K562 (cell line): ENCODE results near the gene ZNF107. TPM values are rescaled to one million over a fixed set of nuclear protein-coding genes. Genes with fewer than 3 reads are reported as not detected.
"Not testable (repeated sequence)": the region's sequence is repeated elsewhere in the genome, so short reads cannot be mapped to it uniquely, and the experiment has no call there.

ENCODE experiments used
- ATAC-seq: fragments of 200-7000 bp; cut with Tn5 transposase; 3 replicates; pipeline ENCODE4 v1.9.1; 2020; ENCODE audit warnings: moderate library complexity
- BruUV-seq: library from RNA; stranded (reverse); fragments of 400-500 nt; replicated peaks from 2 replicates; lab custom pipeline; 2021; lab: Mats Ljungman, UMichigan
- CTCF ChIA-PET: fragments of 300-600 bp; formaldehyde crosslinking; extraction: SDS; loops from one replicate; lab custom pipeline; 2021; ENCODE audit warnings: low intra/inter-chr PET ratio; lab: Yijun Ruan, JAX
- POLR2A ChIA-PET: fragments of 300-600, 350-650 bp; sonication (Branson Sonifier 250); formaldehyde crosslinking; extraction: SDS; loops from one replicate; lab custom pipeline; 2021; ENCODE audit warnings: antibody characterized with exemption, inconsistent platforms; lab: Yijun Ruan, JAX
- DNase-seq, 4 experiments: peaks; one replicate each; pipeline versions ENCODE4 v3.0.0 to v3.0.0-alpha.2; 2011 to 2018; ENCODE audit warnings: low spot score in 3 of 4, mixed read lengths in 3 of 4; ENCODE audit errors: extremely low read depth in 1 of 4
- FAIRE-seq: peaks from 2 replicates; lab custom pipeline; 2011; peaks lifted over from hg19 to GRCh38; lab: Jason Lieb, UNC
- H2AFZ ChIP-seq: 2 replicates; pipeline ENCODE4 v1.6.0; 2011; ENCODE audit warnings: low read depth, low read length, control low read depth, inconsistent platforms
- H3K27ac ChIP-seq: fragments of 200-600 bp; 3 replicates; pipeline ENCODE4 v1.8.0; 2011; ENCODE audit warnings: low read depth, mild to moderate bottlenecking, control low read depth, inconsistent platforms, low read length, moderate library complexity, mixed read lengths; ENCODE audit errors: extremely low read depth
- H3K27me3 ChIP-seq, 2 experiments: fragments of 300-600 bp in 1 of 2; 2 replicates in 1 of 2; 3 replicates in 1 of 2; pipeline versions ENCODE4 v1.6.0 to v1.8.0; 2011; ENCODE audit warnings: inconsistent platforms in 2 of 2, low read length in 2 of 2, mild to moderate bottlenecking in 1 of 2, mixed read lengths in 1 of 2, moderate library complexity in 1 of 2; ENCODE audit not compliant: control insufficient read depth in 2 of 2, insufficient read depth in 2 of 2
- H3K36me3 ChIP-seq: fragments of 300-600 bp; 3 replicates; pipeline ENCODE4 v1.8.0; 2011; ENCODE audit warnings: mild to moderate bottlenecking, low read length, inconsistent platforms; ENCODE audit not compliant: control insufficient read depth, insufficient read depth
- H3K4me1 ChIP-seq, 2 experiments: fragments of 200-600 bp in 1 of 2; replicated peaks in 1 of 2; 2 replicates in 1 of 2; 3 replicates in 1 of 2; pipeline versions ENCODE4 v1.5.1 to v1.8.0; 2011; ENCODE audit warnings: inconsistent platforms in 2 of 2, low read length in 2 of 2, mild to moderate bottlenecking in 1 of 2, mixed read lengths in 1 of 2, moderate library complexity in 1 of 2; ENCODE audit not compliant: control insufficient read depth in 2 of 2, insufficient read depth in 2 of 2
- H3K4me2 ChIP-seq: 2 replicates; pipeline ENCODE4 v1.6.1; 2011; ENCODE audit warnings: low read length, control low read depth, inconsistent platforms, mixed read lengths; ENCODE audit not compliant: insufficient read depth
- H3K4me3 ChIP-seq: fragments of 200-600 bp; sonication (generic), shearing (Covaris generic); 2 replicates; pipeline ENCODE4 v1.5.1; 2016; ENCODE audit warnings: control low read depth, inconsistent platforms
- H3K79me2 ChIP-seq: fragments of 200-600 bp; 3 replicates; pipeline ENCODE4 v1.8.0; 2011; ENCODE audit warnings: low read length, inconsistent platforms; ENCODE audit not compliant: control insufficient read depth, insufficient read depth
- H3K9ac ChIP-seq, 2 experiments: 2 replicates each; pipeline versions ENCODE4 v1.6.0 to v1.6.1; 2011; ENCODE audit warnings: low read depth in 2 of 2, low read length in 2 of 2, control low read depth in 1 of 2, inconsistent platforms in 1 of 2, mild to moderate bottlenecking in 1 of 2, mixed read lengths in 1 of 2; ENCODE audit not compliant: insufficient read depth in 1 of 2
- H3K9me1 ChIP-seq: one replicate; pipeline ENCODE4 v1.6.0; 2011; ENCODE audit warnings: inconsistent platforms, mild to moderate bottlenecking, low read length, moderate library complexity; ENCODE audit not compliant: control insufficient read depth, insufficient read depth
- H3K9me3 ChIP-seq: replicated peaks from 2 replicates; pipeline ENCODE4 v1.5.1; 2011; ENCODE audit warnings: low read depth, low read length, inconsistent platforms; ENCODE audit not compliant: control insufficient read depth, insufficient read depth
- H4K20me1 ChIP-seq: replicated peaks from 2 replicates; pipeline ENCODE4 v1.6.1; 2011; ENCODE audit warnings: low read length, inconsistent platforms, mixed read lengths; ENCODE audit not compliant: control insufficient read depth, insufficient read depth
- BDP1 ChIP-seq: IDR thresholded peaks from 3 replicates; pipeline ENCODE4 v1.6.1; 2011; ENCODE audit not compliant: insufficient read length, insufficient read depth
- CBFA2T3 ChIP-seq: fragments of 450-650 bp; IDR thresholded peaks from 2 replicates; pipeline ENCODE4 v1.6.1; 2017
- CGGBP1 ChIP-seq: fragments of 250-450 bp; sonication (Bioruptor Pico); IDR thresholded peaks from 2 replicates; pipeline ENCODE4 v1.9.0; 2021; ENCODE audit warnings: mild to moderate bottlenecking
- EWSR1 ChIP-seq: fragments of 450-650 bp; IDR thresholded peaks from 2 replicates; pipeline ENCODE4 v1.6.1; 2018; ENCODE audit warnings: borderline replicate concordance, mild to moderate bottlenecking, low read depth, moderate library complexity; ENCODE audit not compliant: partially characterized antibody
- RAD51 ChIP-seq: fragments of 450-650 bp; IDR thresholded peaks from 2 replicates; pipeline ENCODE4 v1.7.1; 2016; ENCODE audit warnings: low read depth, mild to moderate bottlenecking, borderline replicate concordance
- WGBS: fragments of 100-300 bp; shearing (Covaris generic); methylation state at CpG from one replicate; pipeline ENCODE4 v1.1.6; 2016; ENCODE audit warnings: low coverage, mixed read lengths; ENCODE audit not compliant: insufficient coverage; ENCODE audit errors: missing lambda C conversion rate; 5-methylcytosine and 5-hydroxymethylcytosine counted together
- in situ Hi-C: fragments of 300-500 bp; cut with MboI; formaldehyde crosslinking; loops from 4 replicates; pipeline ENCODE4 v1.15.0; 2018; ENCODE audit warnings: inconsistent platforms, mixed read lengths
- intact Hi-C: fragments of 100-400 bp; cut with micrococcal nuclease; formaldehyde crosslinking; loops from 2 replicates; pipeline ENCODE4 v1.14.2; 2022
- polyA plus RNA-seq, 8 experiments: library from polyadenylated mRNA; depleted of rRNA in 4 of 8; stranded (reverse) in 5 of 8; unstranded in 3 of 8; fragments of >200 nt; fragmentation: Nextera tagmentation in 2 of 8; fragmentation: Illumina TruSeq in 1 of 8; extraction: Ambion mirVana in 2 of 8; extraction: Trizol in 1 of 8; gene quantifications; 2 replicates each; pipeline versions ENCODE4 v1.2.1 to v1.2.3, GENCODE V29; 2011 to 2014; ENCODE audit warnings: inconsistent platforms in 1 of 8, missing spikeins in 1 of 8
- total RNA-seq, 7 experiments: library from RNA; depleted of rRNA in 6 of 7; stranded (reverse); fragments of >200 nt in 6 of 7; fragmentation: Illumina TruSeq in 2 of 7; extraction: Trizol in 2 of 7; gene quantifications; 2 replicates each; pipeline versions ENCODE4 v1.2.1 to v1.2.3, GENCODE V29; 2011 to 2021; ENCODE audit warnings: low replicate concordance in 1 of 7
- TF ChIP-seq, protein P1 (sequence below): fragments of 450-650 bp; formaldehyde crosslinking; IDR thresholded peaks from 2 replicates; pipeline ENCODE4 v1.4.0; 2022; ENCODE audit warnings: missing genetic modification characterization

ZNF107 gene
- total and polyA plus RNA-seq, 9 of the 15 experiments (the other 6 are each of a cell fraction or from before 2014, with no cell fraction given): 2.4 to 14.2 (median 7.9) TPM

- Histone ChIP-seq H3K4me3 (no peak overlapping the region), H3K79me2 (no peaks in the 10 kb centered on the region), H3K4me1 (no peaks in the 10 kb centered on the region), H4K20me1 (no peaks in the 10 kb centered on the region), H3K27ac (no peak overlapping the region), H3K27me3 (no peaks in the 10 kb centered on the region), H3K9me1 (no peaks in the 10 kb centered on the region), H2AFZ (no peak overlapping the region), H3K9ac (no peak overlapping the region), H3K9me3 (no peaks in the 10 kb centered on the region; the same call in 1 of the 2 replicates), H3K4me2 (no peak overlapping the region), H3K36me3 (no peaks in the 10 kb centered on the region)
- WGBS: 3% methylated on average over 3 of the region's 3 CpGs
- ChIA-PET POLR2A (no interaction called here), CTCF (no interaction called here)
- DNase-seq (no peak), FAIRE-seq (no peak), ATAC-seq (no peak)
- in situ Hi-C loops (no loop called here), intact Hi-C loops (no loop called here)
- no TSS peak for BruUV-seq
- TF ChIP-seq CGGBP1 (CRISPR knock-in tag): no peak
- TF ChIP-seq RAD51: no peak
- TF ChIP-seq, protein P1, sequence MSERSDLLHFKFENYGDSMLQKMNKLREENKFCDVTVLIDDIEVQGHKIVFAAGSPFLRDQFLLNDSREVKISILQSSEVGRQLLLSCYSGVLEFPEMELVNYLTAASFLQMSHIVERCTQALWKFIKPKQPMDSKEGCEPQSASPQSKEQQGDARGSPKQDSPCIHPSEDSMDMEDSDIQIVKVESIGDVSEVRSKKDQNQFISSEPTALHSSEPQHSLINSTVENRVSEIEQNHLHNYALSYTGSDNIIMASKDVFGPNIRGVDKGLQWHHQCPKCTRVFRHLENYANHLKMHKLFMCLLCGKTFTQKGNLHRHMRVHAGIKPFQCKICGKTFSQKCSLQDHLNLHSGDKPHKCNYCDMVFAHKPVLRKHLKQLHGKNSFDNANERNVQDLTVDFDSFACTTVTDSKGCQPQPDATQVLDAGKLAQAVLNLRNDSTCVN (CRISPR knock-in tag): no peak
- no peak for TF ChIP-seq CBFA2T3
- TF ChIP-seq EWSR1: no peak
- no peak for TF ChIP-seq BDP1
These were observed 9.4 kb upstream of the ZNF107 start for GRCh38 chr7:64656489-64656888.

DNA sequence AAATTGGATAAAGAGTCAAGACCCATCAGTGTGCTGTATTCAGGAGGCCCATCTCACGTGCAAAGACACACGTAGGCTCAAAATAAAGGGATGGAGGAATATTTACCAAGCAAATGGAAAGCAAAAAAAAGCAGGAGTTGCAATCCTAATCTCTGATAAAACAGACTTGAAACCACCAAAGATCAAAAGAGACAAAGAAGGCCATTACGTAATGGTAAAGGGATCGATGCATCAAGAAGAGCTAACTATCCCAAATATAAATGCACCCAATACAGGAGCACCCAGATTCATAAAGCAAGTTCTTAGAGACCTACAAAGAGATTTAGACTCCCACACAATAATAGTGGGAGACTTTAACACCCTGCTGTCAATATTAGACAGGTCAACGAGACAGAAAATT, 3.8 kb upstream of the ZNF107 start:
- H3K4me1 ChIP-seq: peaks cover 0 to 12% of the 10 kb centered on the region in 2 experiments; a peak in 3 of 5 replicates
- H3K4me2 ChIP-seq, H2AFZ ChIP-seq, CTCF ChIA-PET, H3K9me1 ChIP-seq, intact Hi-C loops, H3K27me3 ChIP-seq, H3K9ac ChIP-seq, ATAC-seq, H4K20me1 ChIP-seq, H3K4me3 ChIP-seq, H3K36me3 ChIP-seq, H3K27ac ChIP-seq, in situ Hi-C loops, H3K9me3 ChIP-seq, FAIRE-seq, BruUV-seq, DNase-seq, POLR2A ChIA-PET: not testable (repeated sequence)
- peaks cover 12% of the 10 kb centered on the region for H3K79me2 ChIP-seq
- WGBS: 19% methylated on average over 4 of the region's 5 CpGs
